PC-3 (cell line): ENCODE measurements around the gene MED8. TPM values are rescaled to one million over a fixed set of nuclear protein-coding genes. Genes with fewer than 3 reads are reported as not detected.

Source experiments
- ATAC-seq: fragments of 200-7000 bp; cut with Tn5 transposase; 2 replicates; pipeline ENCODE4 v1.9.1; 2020; ENCODE audit warnings: mild to moderate bottlenecking, moderate library complexity
- BruUV-seq: library from RNA; stranded (reverse); fragments of 400-500 nt; replicated peaks from 2 replicates; lab custom pipeline; 2021; lab: Mats Ljungman, UMichigan
- CTCF ChIA-PET: fragments of 300-600 bp; sonication (Branson Sonifier 250); formaldehyde crosslinking; loops from one replicate; lab custom pipeline; 2022; ENCODE audit warnings: antibody characterized with exemption; lab: Charles Lee
- POLR2A ChIA-PET: fragments of 300-600 bp; sonication (Branson Sonifier 250); formaldehyde crosslinking; loops from one replicate; lab custom pipeline; 2022; ENCODE audit warnings: antibody characterized with exemption; ENCODE audit not compliant: unreplicated experiment; lab: Charles Lee
- DNase-seq: peaks from one replicate; pipeline ENCODE4 v3.0.0-alpha.2; 2015
- H2AFZ ChIP-seq: fragments of 300-600 bp; sonication (generic); 2 replicates; pipeline ENCODE4 v1.6.0; 2016; ENCODE audit warnings: antibody characterized with exemption, low read length
- H3F3A ChIP-seq: fragments of 300-600 bp; sonication (generic); one replicate; pipeline ENCODE4 v1.6.0; 2017; ENCODE audit warnings: antibody characterized with exemption, low read length, control low read depth, mild to moderate bottlenecking; ENCODE audit not compliant: unreplicated experiment
- H3K27ac ChIP-seq: fragments of 300-600 bp; sonication (generic); 2 replicates; pipeline ENCODE4 v1.5.1; 2016; ENCODE audit warnings: mild to moderate bottlenecking, low read length
- H3K27me3 ChIP-seq: fragments of 300-600 bp; sonication (generic); 2 replicates; pipeline ENCODE4 v1.6.1; 2016; ENCODE audit warnings: low read length, mixed read lengths
- H3K36me3 ChIP-seq: fragments of 300-600 bp; sonication (generic); 2 replicates; pipeline ENCODE4 v1.6.1; 2016; ENCODE audit warnings: low read depth, mixed run types, low read length, mixed read lengths
- H3K4me1 ChIP-seq: fragments of 300-600 bp; sonication (generic); 2 replicates; pipeline ENCODE4 v1.5.1; 2016; ENCODE audit warnings: low read length; ENCODE audit not compliant: insufficient read depth
- H3K4me2 ChIP-seq: fragments of 300-600 bp; sonication (generic); 2 replicates; pipeline ENCODE4 v1.6.0; 2016; ENCODE audit warnings: low read length
- H3K4me3 ChIP-seq: fragments of 300-600 bp; sonication (generic); 2 replicates; pipeline ENCODE4 v1.5.1; 2016; ENCODE audit warnings: mild to moderate bottlenecking, low read length, mixed read lengths
- H3K79me2 ChIP-seq: fragments of 300-600 bp; sonication (generic); 2 replicates; pipeline ENCODE4 v1.6.1; 2017; ENCODE audit warnings: low read length, mixed read lengths
- H3K9ac ChIP-seq: fragments of 300-600 bp; sonication (generic); 2 replicates; pipeline ENCODE4 v1.6.0; 2016; ENCODE audit warnings: mild to moderate bottlenecking, low read length
- H3K9me2 ChIP-seq: fragments of 300-600 bp; sonication (generic); replicated peaks from 2 replicates; pipeline ENCODE4 v1.6.1; 2016; ENCODE audit warnings: mixed run types, low read length, mixed read lengths
- H3K9me3 ChIP-seq: fragments of 300-600 bp; sonication (generic); 2 replicates; pipeline ENCODE4 v1.6.1; 2016; ENCODE audit warnings: low read length, mixed read lengths
- H4K20me1 ChIP-seq: fragments of 300-600 bp; sonication (generic); 2 replicates; pipeline ENCODE4 v1.6.1; 2016; ENCODE audit warnings: low read length, mixed read lengths
- EZH2 ChIP-seq: fragments of 300-600 bp; sonication (generic); IDR thresholded peaks from one replicate; pipeline ENCODE4 v1.6.1; 2017; ENCODE audit warnings: antibody characterized with exemption, mild to moderate bottlenecking, low read length; ENCODE audit not compliant: unreplicated experiment
- EZH2phosphoT487 ChIP-seq: fragments of 300-600 bp; sonication (generic); IDR thresholded peaks from 2 replicates; pipeline ENCODE4 v1.6.1; 2018; ENCODE audit warnings: mild to moderate bottlenecking, antibody characterized with exemption, low read length, borderline replicate concordance
- intact Hi-C: fragments of 100-400 bp; cut with micrococcal nuclease; formaldehyde crosslinking; loops from 2 replicates; pipeline ENCODE4 v1.9.0; 2023
- total RNA-seq: library from RNA; depleted of rRNA; stranded (reverse); fragments of >200 nt; gene quantifications from 2 replicates; pipeline ENCODE4 v1.2.3, GENCODE V29; 2014
- TF ChIP-seq, protein P1 (sequence below): fragments of 300-600 bp; sonication (generic); conservative IDR thresholded peaks from 2 replicates; pipeline ENCODE4 v1.5.1; 2017; ENCODE audit warnings: antibody characterized with exemption, low read depth, mild to moderate bottlenecking, low read length

The MED8 gene
- total RNA-seq, 1 experiment from 2014 or later: 41.8 TPM

DNA sequence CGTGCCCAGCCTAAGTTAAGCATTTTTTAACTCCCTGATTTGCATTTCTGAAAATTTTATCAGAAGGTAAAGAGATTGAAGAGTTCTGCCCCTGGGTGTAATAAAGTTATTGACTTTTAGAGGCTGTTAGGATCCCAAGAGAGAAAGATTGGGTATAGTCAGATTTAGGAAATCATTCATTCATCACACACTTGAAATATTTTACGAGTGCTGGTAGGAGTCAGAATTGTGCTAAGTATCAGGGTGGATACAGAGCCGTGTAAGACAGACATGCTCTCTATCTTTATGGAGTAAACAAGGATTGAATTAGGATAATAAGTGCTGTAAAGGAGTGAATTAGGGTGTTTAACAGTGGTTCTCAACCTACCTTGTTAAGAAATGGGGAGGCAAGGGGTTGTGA is 3.1 kb upstream of the MED8 start:
- intact Hi-C loops: no loop called here
- Histone ChIP-seq H3K27me3 (no peaks in the 10 kb centered on the region), H3K4me2 (no peak overlapping the region), H3K9ac (no peak overlapping the region), H3K36me3 (peaks cover under 1% of the 10 kb centered on the region; the same call in 1 of the 2 replicates), H3K4me3 (no peak overlapping the region), H4K20me1 (peaks cover 3% of the 10 kb centered on the region; the same call in 1 of the 2 replicates), H2AFZ (no peak overlapping the region), H3K9me2 (no peaks in the 10 kb centered on the region), H3F3A (peaks cover 4% of the 10 kb centered on the region), H3K9me3 (no peaks in the 10 kb centered on the region), H3K79me2 (peaks cover 44% of the 10 kb centered on the region), H3K4me1 (peaks cover 42% of the 10 kb centered on the region), H3K27ac (no peak overlapping the region)
- TF ChIP-seq EZH2: no peak
- ChIA-PET CTCF (no interaction called here), POLR2A (no interaction called here)
- BruUV-seq: no TSS peak
- ATAC-seq: no peak
- DNase-seq: no peak

DNA sequence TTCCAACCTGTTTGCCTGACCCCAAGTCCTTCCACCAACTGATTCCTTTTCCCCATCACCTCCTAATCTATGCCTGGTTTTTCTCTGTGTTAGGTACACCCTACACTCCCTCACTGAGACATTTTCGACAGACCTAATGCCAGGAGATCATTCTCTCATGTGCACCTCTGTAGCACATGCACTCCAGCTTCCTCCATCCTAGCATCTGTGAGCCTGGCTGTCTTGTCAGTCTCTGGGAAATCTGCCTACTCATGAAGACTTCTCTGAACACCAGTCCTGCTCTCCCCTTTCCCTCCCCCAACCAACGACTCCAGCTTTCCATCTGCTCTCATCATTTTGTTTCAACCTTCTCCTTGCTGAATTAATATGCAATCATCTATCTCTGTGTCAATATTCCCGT is 987 bp downstream of the MED8 start:
- BruUV-seq: no TSS peak
- no peak overlapping the region for H2AFZ ChIP-seq
- peak overlapping the region; percentile 87 for H3K4me2 ChIP-seq
- H3K9me3 ChIP-seq: no peaks in the 10 kb centered on the region
- ChIA-PET POLR2A (no interaction called here), CTCF (no interaction called here)
- TF ChIP-seq EZH2phosphoT487 (no peak), EZH2 (no peak)
- TF ChIP-seq, protein P1, sequence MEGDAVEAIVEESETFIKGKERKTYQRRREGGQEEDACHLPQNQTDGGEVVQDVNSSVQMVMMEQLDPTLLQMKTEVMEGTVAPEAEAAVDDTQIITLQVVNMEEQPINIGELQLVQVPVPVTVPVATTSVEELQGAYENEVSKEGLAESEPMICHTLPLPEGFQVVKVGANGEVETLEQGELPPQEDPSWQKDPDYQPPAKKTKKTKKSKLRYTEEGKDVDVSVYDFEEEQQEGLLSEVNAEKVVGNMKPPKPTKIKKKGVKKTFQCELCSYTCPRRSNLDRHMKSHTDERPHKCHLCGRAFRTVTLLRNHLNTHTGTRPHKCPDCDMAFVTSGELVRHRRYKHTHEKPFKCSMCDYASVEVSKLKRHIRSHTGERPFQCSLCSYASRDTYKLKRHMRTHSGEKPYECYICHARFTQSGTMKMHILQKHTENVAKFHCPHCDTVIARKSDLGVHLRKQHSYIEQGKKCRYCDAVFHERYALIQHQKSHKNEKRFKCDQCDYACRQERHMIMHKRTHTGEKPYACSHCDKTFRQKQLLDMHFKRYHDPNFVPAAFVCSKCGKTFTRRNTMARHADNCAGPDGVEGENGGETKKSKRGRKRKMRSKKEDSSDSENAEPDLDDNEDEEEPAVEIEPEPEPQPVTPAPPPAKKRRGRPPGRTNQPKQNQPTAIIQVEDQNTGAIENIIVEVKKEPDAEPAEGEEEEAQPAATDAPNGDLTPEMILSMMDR: no peak
- peak overlapping the region; percentile 84 for H3K9ac ChIP-seq
- no peak overlapping the region for H3K27ac ChIP-seq
- peaks cover 7% of the 10 kb centered on the region; the same call in 1 of the 2 replicates for H4K20me1 ChIP-seq
- H3K27me3 ChIP-seq: no peaks in the 10 kb centered on the region
- peaks cover 48% of the 10 kb centered on the region for H3K79me2 ChIP-seq
- no peaks in the 10 kb centered on the region for H3F3A ChIP-seq
- DNase-seq (no peak), ATAC-seq (no peak)
- peak overlapping the region; percentile 87 for H3K4me3 ChIP-seq
- intact Hi-C loops: loop anchor here (1.0 kb wide), 1 partner anchor 39 kb away; no protein-coding TSS in a partner anchor
- peaks cover 39% of the 10 kb centered on the region for H3K36me3 ChIP-seq
- H3K9me2 ChIP-seq: no peaks in the 10 kb centered on the region
- peaks cover 22% of the 10 kb centered on the region for H3K4me1 ChIP-seq

DNA sequence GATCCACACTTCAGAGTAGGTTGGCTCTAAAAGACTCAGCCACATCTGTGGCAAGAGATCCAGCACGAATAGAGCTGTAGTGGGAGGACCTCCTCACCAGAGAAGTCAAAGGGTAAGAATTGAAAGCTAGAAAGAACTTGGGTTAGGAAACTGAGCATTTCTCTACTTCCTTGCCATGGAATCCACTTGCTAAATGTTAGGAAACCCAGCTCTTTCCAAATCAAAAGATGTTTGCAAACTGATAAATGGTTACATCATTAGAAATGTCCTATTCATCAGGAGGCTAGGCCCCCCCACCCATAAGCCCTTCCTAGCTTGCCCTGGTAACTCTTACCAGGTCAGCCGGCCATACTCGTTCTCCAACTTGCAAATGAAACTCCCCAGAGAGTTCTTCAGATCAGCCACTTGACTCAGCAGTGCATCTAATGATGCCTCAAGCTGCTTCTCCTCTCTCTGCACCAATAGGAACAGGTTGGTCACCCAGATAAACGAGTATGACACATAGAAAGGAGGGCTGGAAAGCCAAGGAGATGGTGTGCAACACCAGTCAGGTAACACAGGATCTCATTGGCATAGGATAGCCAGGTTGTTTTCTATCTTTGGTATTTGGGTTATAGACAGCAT is 1.5 kb downstream of the MED8 start:
- ATAC-seq (no peak), DNase-seq (peak; percentile 72)
- Histone ChIP-seq H3K9me2 (no peaks in the 10 kb centered on the region), H3K4me3 (peak overlapping the region; percentile 87), H3K27ac (peak overlapping the region; percentile 12), H3K9me3 (no peaks in the 10 kb centered on the region), H3K4me2 (peak overlapping the region; percentile 87), H2AFZ (no peak overlapping the region), H3F3A (no peaks in the 10 kb centered on the region), H3K4me1 (peaks cover 22% of the 10 kb centered on the region), H3K36me3 (peaks cover 39% of the 10 kb centered on the region), H3K79me2 (peaks cover 48% of the 10 kb centered on the region), H4K20me1 (peaks cover 7% of the 10 kb centered on the region; the same call in 1 of the 2 replicates), H3K27me3 (no peaks in the 10 kb centered on the region), H3K9ac (no peak overlapping the region)
- intact Hi-C loops: no loop called here
- TF ChIP-seq EZH2: no peak
- no peak for TF ChIP-seq EZH2phosphoT487
- TF ChIP-seq, protein P1: no peak
- BruUV-seq: no TSS peak
- CTCF ChIA-PET: no interaction called here
- POLR2A ChIA-PET: no interaction called here
